HG02852 (cell line): ENCODE results near the gene RIN1.
A peak's percentile ranks its signal among the peaks of the same experiment; 100 is the strongest.
"Not testable (repeated sequence)": the region's sequence is repeated elsewhere in the genome, so short reads cannot be mapped to it uniquely, and the experiment has no call there.

Source experiments
- ATAC-seq: cut with Tn5 transposase; IDR thresholded peaks from one replicate; pipeline ENCODE4 v1.9.1; 2021; ENCODE audit warnings: mild to moderate bottlenecking, moderate library complexity; ENCODE audit not compliant: unreplicated experiment

The RIN1 gene

DNA sequence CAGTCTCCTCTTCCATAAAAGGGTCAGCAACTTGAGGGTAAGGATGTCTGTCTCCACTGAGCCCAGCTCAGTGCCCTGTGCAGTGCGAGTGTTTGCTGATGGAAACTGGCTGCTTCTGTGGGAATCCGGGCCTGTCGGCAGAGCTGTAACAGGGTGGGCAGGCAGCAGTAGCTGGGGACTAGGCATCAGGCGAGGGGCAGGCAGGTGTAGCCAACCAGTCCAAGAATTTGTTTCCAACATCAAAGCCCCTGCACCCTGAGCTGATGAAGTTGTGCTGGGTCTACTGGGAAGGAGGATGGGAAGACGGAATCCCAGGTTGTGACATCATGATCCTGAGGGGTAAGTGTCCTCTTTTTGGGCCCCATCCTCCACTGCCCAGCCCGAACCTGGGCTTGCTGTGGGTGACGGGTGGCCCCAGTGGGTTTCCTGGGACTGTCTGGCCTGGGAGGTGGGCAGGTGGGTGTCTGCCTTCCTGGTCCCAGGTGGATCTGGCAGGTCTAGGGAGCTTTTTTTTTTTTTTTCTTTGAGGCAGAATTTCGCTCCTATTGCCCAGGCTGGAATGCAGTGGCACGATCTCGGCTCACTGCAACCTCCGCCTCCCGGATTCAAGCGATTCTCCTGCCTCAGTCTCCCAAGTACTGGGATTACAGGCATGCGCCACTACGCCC is 24.3 kb upstream of the RIN1 start:
- no peak for ATAC-seq

DNA sequence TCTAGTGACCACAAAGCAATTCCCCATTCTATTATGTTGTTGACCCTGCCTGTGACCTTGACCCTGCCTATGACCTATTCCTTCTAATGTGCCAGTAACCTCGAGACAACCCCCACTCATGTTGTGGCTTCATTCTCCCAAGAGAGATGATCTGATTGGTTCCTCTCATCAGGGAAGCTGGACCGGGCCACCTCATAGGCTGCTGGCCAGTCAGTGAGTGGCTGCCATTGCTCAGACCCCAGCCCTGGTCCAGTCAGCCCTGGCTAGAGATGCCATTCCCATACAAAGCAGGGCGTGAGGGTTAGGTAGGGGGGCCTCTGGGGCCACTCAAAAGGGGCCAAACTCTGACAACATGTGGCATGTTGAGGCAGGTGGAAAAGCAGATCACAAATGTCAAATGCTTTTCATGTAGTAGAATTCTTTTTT is 23.4 kb upstream of the RIN1 start:
- no peak for ATAC-seq

DNA sequence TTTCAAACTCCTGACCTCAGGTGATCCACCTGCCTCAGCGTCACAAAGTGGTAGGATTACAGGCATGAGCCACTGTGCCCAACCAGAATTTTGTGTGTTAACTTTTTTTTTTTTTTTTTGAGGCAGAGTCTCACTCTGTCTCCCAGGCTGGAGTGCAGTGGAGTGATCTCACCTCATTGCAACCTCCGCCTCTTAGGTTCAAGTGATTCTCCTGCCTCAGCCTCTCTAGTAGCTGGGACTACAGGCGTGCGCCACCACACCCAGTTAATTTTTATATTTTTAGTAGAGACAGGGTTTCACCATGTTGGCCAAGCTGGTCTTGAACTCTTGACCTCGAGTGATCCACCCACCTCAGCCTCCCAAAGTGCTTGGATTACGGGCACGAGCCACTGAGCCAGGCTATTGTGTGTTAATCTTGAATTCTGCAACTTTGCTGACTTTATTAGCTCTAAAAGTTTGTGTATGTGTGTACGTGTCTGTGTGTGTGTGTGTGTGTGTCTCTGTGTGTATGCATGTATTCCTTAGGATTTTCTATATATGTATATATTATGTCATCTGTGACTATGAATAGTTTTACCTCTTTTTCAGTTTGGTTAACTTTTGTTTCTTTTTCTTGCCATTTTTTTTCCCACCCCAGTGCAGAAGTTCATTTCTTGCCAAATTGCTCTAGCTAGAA is 14.5 kb upstream of the RIN1 start:
- not testable (repeated sequence) for ATAC-seq

DNA sequence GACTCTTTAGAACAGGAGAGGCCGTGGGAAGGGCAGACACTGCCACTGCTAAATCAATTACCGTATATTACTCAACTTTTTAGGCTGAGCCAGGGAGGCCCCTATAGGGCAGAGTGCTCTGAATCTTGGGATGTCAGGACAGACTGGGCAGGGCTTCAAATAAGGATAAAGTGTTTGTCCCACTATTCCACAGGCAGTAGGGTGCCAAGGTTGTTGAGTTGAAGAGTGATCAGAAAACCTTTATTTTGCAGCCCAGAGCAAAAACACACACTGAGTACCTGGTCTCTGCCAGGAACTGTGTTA is 12.8 kb upstream of the RIN1 start:
- ATAC-seq = no peak

DNA sequence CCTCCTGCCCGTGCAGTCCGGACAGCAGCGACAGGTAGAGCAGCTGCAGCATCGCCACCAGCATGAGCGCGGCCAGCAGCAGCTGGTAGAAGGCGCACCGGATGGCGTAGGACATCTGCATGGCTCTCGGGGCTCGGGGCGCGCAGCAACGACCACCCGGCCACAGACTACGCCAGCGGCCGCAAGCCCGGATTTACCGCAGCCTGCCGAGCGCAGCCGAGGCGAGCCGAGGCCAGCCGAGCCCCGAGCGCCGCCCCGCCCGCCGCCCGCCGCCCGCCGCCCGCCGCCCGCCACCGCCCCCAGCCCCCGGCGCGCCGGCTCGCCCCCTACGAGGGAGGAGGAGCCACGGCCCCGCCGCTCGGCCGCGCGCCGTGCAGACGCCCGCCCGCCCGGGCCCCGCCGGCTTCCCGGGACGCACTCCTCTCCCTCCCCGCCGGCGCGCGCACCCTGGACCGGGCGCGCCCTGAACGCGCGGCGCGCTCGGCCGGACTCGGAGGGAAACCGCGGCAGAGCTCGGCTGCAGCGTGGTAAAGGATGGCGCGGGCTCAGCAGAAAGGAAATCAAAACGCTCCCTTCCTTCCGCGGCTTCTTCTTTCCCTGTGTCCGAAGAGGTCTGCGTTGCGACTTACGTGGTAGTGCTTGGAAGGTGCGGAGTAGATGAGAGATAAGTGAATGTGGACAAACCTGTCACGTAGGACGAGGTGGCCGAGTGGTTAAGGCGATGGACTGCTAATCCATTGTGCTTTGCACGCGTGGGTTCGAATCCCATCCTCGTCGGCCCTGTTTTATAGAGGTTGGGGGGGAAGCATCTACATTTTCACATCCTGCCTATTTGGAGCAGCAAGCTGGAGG is 11.4 kb upstream of the RIN1 start, which contains the start of gene B4GAT1:
TSS of gene B4GAT1 (minus strand) at position 205 of the 852 bp plus-strand sequence. CDS start at position 121, 84 bp downstream.
- ATAC-seq = peak; percentile 33

DNA sequence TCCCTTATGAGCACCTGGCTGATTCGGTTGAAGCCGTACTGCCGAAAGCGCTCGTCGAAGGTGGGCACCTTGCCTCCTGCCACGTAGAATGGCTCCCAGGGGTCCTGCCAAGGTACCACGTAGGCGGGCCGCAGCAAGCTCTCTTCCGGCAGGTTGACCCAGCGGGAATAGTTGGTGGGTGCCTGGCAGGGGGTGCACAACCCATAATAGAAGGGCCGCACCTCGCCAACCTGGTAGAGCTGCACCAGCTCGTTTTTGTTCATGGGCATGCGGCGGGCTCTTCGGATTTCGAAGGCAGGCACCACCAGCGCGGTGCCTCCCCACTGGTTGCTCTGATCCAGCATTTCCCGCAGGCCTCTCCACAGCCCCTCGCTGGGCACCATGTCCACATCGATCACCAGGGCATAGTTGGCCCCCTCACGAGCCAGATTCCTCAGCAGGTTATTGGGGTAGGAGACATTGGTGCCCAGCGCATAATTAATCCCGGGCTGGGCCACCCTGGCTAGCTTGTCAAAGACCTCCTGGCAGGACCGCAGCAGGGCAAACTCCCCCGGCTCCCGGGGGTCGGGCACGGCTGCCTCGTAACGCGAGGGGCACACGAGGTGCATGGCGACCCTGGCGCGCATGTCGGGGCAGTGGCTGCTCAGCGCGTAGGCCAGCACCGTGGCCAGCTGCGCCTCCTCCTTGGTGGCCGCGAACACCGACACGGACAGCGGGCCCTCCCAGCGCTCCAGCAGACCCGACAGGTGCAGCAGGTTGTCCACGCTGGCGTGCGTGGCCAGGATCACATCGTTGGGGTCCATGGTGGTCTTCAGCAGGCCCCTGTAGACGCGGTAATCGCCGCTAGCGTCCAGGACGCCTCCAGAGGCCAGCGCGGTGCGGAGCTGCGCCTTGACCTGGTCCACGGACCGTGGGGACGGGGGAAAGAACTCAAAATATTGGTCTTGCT is 10.5 kb upstream of the RIN1 start:
- peak; percentile 3 for ATAC-seq

DNA sequence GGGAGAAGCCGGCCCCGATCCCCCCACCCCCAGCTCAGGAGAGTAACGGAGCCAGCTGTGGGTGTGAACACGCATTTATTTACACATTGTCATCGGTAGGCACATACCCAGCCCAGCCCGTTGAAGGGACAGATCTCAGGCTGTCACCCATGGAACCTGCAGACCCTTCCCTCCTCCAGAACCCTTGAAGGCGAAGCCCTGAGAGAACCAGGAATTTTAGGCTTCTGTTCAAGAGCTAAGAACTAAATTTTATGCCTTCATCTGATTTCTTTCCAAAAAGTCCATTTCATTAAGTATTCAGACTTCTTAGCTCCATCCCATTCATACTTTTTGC is 9.0 kb upstream of the RIN1 start:
- ATAC-seq = peak; percentile 5

DNA sequence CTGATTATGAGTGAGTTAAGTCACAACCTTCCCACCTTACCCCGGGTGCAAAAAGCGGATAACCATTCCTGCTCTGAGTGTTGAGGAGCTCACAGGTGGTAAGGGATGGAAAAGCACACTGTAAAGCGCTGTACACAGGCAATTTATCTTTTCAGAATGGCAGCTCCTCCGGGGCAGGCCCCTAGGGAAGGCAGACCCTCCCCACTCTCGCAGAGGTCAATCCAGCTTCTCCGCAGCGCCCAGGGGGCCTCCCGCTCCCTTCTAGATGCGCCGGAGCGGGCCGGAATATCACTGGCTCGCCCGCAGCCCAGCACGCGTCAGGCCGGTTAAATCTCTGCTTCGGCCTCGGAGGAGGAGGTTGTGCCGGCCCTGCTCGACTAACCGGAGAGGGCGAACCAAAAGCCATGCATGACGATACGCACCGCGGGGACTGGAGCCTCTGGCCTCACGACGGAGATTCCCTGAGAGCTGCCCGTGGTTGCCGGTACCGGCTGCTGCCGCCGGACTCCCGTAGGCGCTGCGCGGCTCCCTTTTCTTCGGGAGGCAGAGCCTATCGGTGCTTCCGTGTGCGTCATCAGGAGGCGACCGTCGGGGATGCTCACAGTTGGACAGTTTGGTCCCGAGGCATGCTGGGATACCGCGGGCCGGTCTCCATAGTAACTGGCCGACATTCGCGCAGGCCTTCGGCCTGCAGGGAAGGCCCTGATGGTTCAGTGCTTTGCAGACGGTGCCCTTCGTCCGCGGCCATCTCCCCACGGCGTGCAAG is 8.5 kb upstream of the RIN1 start, which contains the start of gene BRMS1:
TSS of gene BRMS1 (minus strand) at position 555 of the 766 bp plus-strand sequence. CDS start 2,870 bp downstream, outside the sequence.
- peak; percentile 69 for ATAC-seq

DNA sequence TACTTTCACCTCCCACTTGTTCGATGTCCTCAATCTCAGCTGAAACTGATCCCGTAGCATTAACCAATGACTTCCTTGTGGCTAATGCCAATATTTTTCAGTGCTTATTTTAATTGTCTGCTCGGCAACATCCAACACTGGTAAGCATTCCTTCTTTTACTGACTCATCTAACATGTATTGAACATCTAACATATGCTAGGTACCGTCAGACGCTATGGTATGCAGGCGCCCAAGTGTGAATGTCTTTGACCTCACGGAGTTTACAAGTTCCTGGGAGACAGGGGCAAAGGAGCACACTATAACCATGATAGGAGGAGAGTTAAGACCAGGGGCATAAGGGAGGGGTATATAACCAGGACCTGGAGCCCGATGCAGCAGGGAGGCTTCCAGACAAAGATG is 6.9 kb upstream of the RIN1 start:
- no peak for ATAC-seq

DNA sequence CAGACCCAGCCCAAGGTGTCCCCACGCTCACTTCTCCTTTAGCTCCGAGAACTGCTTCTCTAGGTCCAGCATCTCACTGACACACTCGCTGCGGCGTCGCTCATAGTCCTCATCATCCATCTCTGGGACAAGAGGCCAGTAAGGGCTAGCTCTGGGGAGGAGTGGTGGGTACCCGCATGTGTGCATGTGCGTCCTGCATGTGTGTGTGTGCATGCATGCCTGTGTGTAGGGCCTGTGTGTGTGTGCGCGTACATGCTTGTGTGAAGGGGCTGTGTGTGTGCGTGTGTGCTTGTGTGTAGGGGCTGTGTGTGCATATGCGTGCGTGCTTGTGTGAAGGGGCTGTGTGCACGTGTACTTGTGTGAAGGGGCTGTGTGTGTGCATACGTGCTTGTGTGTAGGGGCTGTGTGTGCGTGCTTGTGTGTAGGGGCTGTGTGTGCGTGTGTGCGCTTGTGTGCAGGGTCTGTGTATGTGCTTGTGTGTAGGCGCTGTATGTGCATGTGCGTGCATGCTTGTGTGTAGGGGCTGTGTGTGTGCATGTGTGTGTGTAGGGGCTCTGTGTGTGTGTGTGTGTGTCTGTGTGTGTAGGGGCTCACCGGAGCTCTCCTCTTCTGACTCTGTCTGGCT is 5.4 kb upstream of the RIN1 start:
- no peak for ATAC-seq

DNA sequence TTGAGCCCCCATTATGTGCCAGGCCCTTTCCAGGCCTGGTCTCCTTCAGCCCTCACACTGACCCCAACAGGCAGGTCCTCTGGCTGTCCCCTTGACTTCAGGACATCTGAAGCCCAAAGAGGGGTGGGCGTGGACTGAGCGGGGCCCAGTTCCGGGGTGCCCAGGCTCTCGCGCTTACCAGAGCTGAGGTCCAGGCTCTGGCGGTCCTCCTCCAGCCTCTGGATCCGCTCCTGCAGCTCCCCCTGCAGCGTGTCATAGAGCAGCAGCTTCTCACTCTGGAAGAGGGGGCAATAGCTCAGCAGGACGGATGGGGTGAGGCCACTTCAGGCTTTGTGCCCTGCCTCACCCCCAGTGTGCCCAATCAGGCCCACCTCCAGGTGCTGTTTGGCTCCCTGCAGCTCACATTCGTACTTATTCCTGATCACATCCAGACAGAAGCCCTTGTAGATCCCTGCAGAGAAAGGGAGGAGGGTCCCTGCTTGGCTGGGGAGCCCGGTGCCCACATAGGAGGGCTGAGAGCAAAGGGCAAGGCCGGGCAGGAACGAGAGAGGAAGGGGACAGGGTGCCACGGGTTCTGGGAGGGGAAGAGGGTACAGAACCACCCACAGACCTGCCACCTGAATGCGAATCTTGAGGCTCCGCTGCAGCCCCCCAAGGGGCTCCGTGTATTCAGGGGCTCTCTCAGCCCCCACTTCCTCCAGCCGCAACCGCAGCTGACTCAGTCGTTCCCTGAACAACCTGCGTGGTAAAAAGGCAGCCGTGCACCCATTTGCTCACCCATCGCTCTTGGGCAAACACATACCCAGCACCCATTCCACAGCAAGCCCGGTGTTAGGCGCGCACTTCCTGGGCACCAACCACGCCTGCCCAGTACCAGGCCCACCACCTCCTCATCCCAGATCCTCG is 4.6 kb upstream of the RIN1 start:
- ATAC-seq = no peak

DNA sequence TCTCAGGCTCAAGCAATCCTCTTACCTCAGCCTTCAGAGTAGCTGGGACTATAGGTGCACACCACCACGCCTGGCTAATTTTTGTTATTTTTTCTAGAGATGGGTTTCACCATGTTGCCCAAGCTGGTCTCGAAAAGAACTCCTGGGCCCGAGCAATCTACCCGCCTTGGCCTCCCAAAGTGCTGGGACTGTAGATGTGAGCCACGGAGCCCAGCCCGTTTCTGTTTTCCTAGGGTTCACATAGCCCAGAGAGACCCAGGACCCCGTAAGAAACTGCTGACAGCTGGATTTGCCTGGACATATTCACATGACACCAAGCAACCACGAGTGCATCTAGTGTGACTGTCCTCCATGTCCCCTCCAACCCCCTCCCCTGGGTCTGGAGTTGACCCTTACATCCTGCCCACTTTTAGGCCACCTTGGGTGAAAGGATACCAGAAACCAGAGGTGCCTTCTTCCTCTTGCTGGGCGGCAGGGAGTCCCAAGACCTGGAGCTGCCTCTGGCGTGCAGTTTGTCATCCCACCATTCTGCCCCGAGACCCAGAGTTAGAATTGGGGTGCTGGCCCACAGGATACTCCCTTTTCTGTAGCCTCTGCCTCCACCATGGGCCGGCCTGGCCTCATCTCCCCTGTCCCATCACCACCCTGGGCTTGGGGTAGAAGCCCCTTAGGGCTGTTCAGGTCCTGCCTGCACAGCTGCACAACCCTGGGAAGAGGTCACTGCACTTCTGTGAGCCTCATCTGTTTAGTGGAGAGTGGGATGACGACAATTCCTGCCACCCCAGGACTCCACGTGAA is 3.7 kb upstream of the RIN1 start:
- no peak for ATAC-seq

DNA sequence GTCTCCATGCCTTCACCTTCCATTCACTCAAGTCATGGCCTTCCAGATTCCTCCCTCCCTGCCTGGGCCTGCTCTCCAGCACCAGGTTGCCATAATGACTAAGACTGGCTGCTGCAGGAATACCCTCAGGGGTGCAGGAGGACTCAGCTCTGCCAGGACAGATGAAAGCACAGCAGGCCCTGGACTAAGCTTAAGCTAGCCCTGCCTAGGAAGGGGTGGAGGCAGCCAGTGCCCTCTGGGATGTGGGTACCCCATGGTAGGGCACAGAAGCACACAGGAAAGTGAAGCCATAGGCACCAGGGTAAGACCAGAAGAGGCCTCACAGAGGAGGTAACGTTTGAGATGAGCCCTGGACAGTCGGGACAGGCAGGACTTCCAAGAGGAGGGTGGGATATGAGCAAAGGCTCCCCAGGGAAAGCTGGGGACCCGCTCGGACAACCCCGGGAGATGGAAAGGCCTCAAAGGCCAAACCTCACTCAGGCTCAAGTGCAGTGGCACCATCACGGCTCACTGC is 3.0 kb upstream of the RIN1 start:
- ATAC-seq = no peak

DNA sequence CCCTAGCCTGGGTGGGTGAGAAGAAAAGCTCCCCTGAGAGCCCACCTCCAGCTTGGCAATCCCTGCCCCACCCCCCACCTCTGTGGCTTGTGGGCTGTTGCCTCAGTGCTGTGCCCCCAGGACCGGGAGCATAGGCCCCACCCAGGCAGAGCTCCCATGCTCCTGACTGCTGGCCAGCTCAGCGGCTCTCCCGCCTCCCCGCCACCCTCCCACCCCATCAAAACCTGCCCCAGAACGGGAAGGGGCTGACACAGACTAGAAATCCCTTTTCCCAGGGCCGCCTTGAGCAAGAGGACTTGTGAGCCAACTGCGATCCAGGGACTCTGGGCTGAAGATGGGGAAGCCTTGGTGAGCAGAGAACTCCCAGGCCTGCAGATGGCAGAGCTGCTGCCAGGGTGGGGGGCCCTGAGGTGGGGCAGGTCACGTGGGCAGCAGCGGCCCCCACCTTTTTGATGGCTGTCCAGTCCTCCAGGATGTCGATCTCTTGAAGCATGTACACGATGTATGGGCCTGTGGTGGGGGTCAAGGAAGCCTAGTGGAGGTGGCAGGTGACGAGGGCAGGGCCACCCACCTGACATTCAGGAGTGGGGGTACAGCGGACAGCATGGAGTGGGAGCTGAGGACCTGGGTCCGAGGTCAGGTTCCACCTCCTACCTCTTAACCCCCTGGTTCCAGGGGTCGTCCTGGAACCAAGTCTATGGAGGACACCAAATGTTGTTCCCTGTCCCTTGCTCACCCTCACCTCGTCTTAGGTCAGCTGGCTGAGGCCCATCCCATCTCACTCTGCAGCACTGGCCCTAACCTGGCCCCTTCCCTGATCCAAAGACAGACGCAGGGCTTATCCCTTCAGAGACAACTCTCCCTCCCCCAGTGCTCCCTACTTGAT is 2.3 kb upstream of the RIN1 start:
- no peak for ATAC-seq

DNA sequence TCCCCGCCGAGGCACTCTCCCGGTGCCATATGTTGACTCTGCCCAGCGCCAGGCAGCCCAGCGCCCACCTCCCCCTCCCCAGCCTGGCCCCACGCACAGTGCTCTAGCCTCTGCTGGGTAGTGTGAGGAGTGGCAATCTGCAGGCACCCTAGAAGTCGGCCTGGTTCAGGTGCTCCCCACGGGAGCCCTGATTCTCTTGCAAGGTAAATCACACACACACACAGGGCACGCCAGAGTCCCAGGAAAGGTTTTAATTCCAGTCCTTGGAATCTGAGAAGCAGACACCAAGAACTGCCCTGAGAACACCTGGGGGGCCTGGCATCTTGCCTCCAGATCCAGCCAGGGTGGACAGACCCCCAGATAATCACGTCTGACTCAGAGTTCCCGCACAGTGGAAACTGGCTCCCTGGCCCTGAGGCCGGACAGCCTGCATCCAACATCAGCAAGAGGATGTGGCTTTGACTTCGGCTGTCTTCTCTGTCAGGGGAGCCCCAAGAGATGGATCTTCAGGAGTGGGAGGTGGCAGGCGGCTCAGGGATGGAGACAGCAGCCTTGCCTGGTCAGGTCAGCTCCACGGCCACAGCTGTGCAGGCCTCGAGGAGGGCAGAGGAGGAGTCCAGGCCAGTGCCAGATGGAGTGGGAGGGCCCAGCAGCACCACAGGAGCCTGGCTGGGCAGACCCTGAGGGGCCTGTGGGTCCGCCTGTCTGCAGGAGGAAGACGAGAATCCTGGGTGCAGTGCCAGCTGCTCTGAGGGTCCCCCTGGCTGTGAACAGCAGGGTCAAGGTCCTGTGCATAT is 1.1 kb upstream of the RIN1 start:
- ATAC-seq = no peak
